ENCODE measurements around the gene USP17L30.
"Not testable (repeated sequence)": the region's sequence is repeated elsewhere in the genome, so short reads cannot be mapped to it uniquely, and the experiment has no call there.

Gene USP17L30, protein sequence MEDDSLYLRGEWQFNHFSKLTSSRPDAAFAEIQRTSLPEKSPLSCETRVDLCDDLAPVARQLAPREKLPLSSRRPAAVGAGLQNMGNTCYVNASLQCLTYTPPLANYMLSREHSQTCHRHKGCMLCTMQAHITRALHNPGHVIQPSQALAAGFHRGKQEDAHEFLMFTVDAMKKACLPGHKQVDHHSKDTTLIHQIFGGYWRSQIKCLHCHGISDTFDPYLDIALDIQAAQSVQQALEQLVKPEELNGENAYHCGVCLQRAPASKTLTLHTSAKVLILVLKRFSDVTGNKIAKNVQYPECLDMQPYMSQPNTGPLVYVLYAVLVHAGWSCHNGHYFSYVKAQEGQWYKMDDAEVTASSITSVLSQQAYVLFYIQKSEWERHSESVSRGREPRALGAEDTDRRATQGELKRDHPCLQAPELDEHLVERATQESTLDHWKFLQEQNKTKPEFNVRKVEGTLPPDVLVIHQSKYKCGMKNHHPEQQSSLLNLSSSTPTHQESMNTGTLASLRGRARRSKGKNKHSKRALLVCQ

DNA sequence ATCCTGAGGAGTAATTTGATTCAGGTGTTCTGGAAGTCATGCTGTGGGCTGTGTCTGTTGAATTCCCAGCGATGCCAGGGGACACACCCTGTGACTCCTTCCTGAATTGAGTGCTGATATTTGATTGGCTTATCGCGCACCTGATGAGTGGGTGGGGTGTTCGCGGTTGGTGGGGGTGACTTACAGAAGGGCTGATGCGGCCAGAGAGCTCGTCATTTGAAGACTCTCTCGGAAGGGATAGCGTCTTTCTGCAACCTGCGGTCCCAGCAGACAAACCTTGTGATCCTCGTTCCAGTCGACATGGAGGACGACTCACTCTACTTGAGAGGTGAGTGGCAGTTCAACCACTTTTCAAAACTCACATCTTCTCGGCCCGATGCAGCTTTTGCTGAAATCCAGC, at the start of gene USP17L30:
TSS of gene USP17L30 (plus strand) at position 301 of the 400 bp plus-strand sequence. CDS start at position 301, 0 bp downstream.
- DNase-seq, result not testable (repeated sequence)

- DNase-seq, result not testable (repeated sequence)
These were observed 38.7 kb upstream of the USP17L30 start for GRCh38 chr4:9324191-9324590.

GRCh38 chr4:9324865-9325264, 38.1 kb upstream of the USP17L30 start, which contains the start of gene USP17L24:
Gene USP17L24, plus strand, starts transcription at chr4:9325165. Its CDS starts 0 bp downstream, at chr4:9325165.
- not testable (repeated sequence) for DNase-seq

- not testable (repeated sequence) for DNase-seq
These were observed 33.3 kb upstream of the USP17L30 start, which contains the start of gene USP17L25 for GRCh38 chr4:9329611-9330010. Gene USP17L25, plus strand, starts transcription at chr4:9329911. Its CDS starts 0 bp downstream, at chr4:9329911.

DNA sequence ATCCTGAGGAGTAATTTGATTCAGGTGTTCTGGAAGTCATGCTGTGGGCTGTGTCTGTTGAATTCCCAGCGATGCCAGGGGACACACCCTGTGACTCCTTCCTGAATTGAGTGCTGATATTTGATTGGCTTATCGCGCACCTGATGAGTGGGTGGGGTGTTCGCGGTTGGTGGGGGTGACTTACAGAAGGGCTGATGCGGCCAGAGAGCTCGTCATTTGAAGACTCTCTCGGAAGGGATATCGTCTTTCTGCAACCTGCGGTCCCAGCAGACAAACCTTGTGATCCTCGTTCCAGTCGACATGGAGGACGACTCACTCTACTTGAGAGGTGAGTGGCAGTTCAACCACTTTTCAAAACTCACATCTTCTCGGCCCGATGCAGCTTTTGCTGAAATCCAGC, 28.6 kb upstream of the USP17L30 start, which contains the start of gene USP17L26:
TSS of gene USP17L26 (plus strand) at position 301 of the 400 bp plus-strand sequence. CDS start at position 301, 0 bp downstream.
- not testable (repeated sequence) for DNase-seq

- not testable (repeated sequence) for DNase-seq
These were observed 23.8 kb upstream of the USP17L30 start, which contains the start of gene USP17L5 for GRCh38 chr4:9339103-9339502. Gene USP17L5, plus strand, starts transcription at chr4:9339403. Its CDS starts 0 bp downstream, at chr4:9339403.

DNA sequence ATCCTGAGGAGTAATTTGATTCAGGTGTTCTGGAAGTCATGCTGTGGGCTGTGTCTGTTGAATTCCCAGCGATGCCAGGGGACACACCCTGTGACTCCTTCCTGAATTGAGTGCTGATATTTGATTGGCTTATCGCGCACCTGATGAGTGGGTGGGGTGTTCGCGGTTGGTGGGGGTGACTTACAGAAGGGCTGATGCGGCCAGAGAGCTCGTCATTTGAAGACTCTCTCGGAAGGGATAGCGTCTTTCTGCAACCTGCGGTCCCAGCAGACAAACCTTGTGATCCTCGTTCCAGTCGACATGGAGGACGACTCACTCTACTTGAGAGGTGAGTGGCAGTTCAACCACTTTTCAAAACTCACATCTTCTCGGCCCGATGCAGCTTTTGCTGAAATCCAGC, 19.1 kb upstream of the USP17L30 start, which contains the start of gene USP17L27:
TSS of gene USP17L27 (plus strand) at position 301 of the 400 bp plus-strand sequence. CDS start at position 301, 0 bp downstream.
- not testable (repeated sequence) for DNase-seq

- not testable (repeated sequence) for DNase-seq
These were observed 14.3 kb upstream of the USP17L30 start, which contains the start of gene USP17L28 for GRCh38 chr4:9348593-9348992. Gene USP17L28, plus strand, starts transcription at chr4:9348893. Its CDS starts 0 bp downstream, at chr4:9348893.

DNA sequence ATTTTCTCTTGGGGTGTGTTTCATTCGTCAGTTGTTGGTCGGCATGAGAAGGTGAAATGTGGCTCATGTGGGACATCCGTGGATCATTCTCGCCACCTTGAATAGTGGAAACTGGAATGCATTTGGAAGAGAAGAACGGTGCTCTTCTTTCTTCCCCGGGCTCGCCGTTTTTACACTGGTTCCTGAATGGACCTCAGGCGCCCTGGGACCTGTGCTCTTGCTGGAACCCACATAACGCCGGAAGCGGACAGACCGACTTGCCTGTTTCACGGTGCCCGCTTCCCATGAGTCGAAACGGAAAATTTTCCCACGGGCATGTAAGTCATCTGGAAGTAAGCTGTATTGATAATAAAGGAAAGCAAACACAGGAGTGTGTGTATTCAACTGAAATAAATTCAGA, 12.1 kb upstream of the USP17L30 start:
- DNase-seq, result not testable (repeated sequence)

- DNase-seq, result not testable (repeated sequence)
These were observed 9.6 kb upstream of the USP17L30 start, which contains the start of gene USP17L29 for GRCh38 chr4:9353338-9353737. Gene USP17L29, plus strand, starts transcription at chr4:9353638. Its CDS starts 0 bp downstream, at chr4:9353638.

GRCh38 chr4:9379881-9380280, 17.0 kb downstream of the USP17L30 start:
- DNase-seq, result not testable (repeated sequence)

DNA sequence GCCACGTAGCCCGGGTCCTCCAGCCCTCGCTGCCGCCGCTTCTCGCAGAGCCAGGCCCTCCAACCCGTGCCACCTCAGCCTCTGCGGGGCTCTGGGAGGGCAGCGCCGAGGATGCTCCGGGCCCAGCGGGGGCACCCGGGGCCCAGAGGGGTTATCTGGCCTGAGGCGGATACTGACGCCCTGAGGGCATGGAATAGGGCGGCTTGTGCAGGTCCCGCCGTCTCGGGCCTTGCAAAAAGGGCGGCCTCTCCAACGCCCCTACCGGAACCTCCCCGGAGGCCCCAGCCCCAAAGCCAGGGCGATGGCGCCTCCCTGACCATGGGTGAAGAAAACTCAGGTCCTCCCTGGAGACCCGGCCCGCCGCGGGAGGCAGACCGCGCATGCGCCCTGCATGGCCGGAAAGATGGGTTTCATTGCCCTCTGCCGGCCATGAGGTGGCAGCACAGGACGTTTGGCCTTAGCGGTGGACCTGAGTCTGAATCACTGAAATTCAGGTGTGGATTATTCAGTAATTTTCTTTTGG, 18.1 kb downstream of the USP17L30 start:
- not testable (repeated sequence) for DNase-seq

DNA sequence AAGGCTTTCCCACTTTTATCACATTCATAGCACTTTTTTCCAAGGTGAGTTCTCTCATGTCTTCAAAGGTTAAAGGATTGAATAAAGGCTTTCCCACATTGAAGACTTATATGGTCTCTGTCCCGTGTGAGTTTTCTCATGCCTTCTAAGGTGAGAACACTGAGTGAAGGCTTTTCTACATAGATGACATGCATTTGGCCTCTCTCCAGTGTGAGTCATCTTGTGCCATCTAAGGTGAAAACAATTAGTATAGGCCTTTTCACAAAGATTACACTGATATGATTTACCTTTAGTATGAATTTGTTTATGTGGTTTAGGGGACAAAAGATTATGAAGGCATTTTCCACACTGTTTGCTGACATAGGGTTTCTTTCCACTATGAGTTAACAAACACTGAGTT, 21.2 kb downstream of the USP17L30 start:
- DNase-seq, result no peak

DNA sequence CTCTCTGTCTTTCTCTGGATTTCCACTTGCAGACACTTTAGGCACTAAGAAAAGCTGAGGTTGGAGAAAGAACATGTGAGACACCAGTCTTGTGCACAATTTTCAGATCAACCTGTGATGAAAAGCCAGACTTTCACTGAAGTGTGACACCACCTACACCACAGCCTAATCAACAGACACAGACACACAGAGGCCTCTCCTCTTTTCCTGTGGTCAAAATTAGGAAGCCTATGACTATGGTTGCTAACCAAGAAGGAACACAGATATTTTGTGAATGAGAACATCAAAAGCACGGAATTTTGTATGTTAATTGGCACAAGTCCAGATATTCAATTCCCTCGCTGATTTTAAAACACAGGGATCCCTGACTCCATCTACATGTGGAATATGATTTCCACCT, 26.1 kb downstream of the USP17L30 start:
- not testable (repeated sequence) for DNase-seq

GRCh38 chr4:9405774-9406173, 42.8 kb downstream of the USP17L30 start:
- DNase-seq, result not testable (repeated sequence)

GRCh38 chr4:9406491-9406890, 43.6 kb downstream of the USP17L30 start:
- not testable (repeated sequence) for DNase-seq

- no peak for DNase-seq
These were observed 46.9 kb downstream of the USP17L30 start for GRCh38 chr4:9409793-9410192.

Measured in RPMI8226 (cell line).